ENCODE results near the gene KLHL6. TPM values are rescaled to one million over a fixed set of nuclear protein-coding genes. Genes with fewer than 3 reads are reported as not detected.

The KLHL6 gene
- total RNA-seq, 1 experiment from 2014 or later, result 0.03 TPM

DNA sequence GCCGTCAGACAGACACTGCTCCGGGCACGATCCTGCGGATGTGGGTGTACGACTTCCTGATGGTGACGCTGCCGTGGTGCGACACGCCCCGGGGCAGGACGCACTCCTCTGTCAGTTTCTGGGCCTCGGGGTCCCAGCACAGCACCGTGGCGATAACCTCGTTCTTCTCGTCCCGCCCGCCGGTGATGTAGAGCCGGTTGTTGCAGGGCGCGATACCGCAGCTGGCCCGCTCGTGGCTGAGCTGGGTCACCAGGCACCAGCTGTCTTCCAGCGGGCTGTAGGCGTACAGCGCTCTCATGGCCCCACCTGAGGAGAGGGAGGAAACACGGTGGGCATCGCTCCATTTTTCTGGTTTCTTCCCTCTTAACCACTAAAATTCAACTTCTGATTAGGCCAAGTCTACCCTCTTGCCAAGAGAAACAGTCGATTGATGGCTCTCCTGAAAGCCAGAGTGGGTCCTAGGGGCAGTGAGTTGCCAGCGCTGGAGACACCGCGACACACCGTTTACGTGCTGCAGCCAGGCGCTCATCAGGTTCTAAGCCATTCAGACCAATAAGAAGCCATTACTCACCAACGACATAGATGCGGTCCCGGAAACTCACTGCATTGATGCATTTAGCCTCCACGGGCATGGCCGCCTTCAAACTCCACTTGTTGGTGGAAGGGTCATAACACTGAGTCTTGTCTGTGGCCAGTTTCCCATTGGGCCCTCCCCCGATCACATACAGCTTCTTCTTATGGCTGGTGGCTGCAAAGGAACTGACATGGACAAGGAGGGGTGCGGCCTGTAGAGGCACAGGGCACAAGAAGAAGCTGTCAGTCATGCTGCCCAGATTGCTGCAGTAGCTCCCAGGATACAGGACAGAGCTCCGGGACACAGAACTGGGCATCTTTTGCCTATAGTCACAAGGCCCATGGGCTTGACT lies 63.3 kb downstream of the KLHL6 start:
- Histone ChIP-seq H3K36me3 (ENCODE audit: control insufficient read depth, insufficient read depth, low read length) (no peaks in the 10 kb centered on the region), H3K9me3 (ENCODE audit: control insufficient read depth, insufficient read depth, low read depth, low read length) (no peaks in the 10 kb centered on the region), H3K4me3 (ENCODE audit: low read depth in 2 of 2, low read length in 2 of 2) (no peak overlapping the region), H3K27me3 (ENCODE audit: control insufficient read depth, insufficient read depth, low read length) (peaks cover 3% of the 10 kb centered on the region; the same call in 1 of the 2 replicates), H3K27ac (ENCODE audit: low read length) (no peak overlapping the region), H3K4me1 (ENCODE audit: control insufficient read depth, insufficient read depth, low read length) (no peaks in the 10 kb centered on the region)
- DNase-seq (ENCODE audit: low read depth, low spot score) (no peak), ATAC-seq (0 out of 2 replicates have a peak, but pooled peaks have one; percentile 15)
- BruUV-seq (replicated peaks), result no TSS peak
- in situ Hi-C loops (cut with HindIII; ENCODE audit: low pct_unique_long_range_greater_than_20kb, low sequenced_read_pairs), result no loop called here
- ChIA-PET CTCF (no interaction called here), POLR2A (interaction anchor here (0.5 kb wide), 1 partner anchor 292 kb away, joined by 11 read pairs; no protein-coding TSS in a partner anchor)
- intact Hi-C loops (cut with micrococcal nuclease; ENCODE audit: unreplicated experiment), result no loop called here
- no peak for TF ChIP-seq SIN3A (IDR thresholded peaks at IDR 0.05; ENCODE audit: borderline replicate concordance, insufficient read depth, low read depth, low read length)
- TF ChIP-seq TCF7L2 (IDR thresholded peaks at IDR 0.05; ENCODE audit: low read depth, low read length), result no peak
- TF ChIP-seq, protein P1, sequence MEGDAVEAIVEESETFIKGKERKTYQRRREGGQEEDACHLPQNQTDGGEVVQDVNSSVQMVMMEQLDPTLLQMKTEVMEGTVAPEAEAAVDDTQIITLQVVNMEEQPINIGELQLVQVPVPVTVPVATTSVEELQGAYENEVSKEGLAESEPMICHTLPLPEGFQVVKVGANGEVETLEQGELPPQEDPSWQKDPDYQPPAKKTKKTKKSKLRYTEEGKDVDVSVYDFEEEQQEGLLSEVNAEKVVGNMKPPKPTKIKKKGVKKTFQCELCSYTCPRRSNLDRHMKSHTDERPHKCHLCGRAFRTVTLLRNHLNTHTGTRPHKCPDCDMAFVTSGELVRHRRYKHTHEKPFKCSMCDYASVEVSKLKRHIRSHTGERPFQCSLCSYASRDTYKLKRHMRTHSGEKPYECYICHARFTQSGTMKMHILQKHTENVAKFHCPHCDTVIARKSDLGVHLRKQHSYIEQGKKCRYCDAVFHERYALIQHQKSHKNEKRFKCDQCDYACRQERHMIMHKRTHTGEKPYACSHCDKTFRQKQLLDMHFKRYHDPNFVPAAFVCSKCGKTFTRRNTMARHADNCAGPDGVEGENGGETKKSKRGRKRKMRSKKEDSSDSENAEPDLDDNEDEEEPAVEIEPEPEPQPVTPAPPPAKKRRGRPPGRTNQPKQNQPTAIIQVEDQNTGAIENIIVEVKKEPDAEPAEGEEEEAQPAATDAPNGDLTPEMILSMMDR (IDR thresholded peaks at IDR 0.05), result no peak
- TF ChIP-seq, protein P2, sequence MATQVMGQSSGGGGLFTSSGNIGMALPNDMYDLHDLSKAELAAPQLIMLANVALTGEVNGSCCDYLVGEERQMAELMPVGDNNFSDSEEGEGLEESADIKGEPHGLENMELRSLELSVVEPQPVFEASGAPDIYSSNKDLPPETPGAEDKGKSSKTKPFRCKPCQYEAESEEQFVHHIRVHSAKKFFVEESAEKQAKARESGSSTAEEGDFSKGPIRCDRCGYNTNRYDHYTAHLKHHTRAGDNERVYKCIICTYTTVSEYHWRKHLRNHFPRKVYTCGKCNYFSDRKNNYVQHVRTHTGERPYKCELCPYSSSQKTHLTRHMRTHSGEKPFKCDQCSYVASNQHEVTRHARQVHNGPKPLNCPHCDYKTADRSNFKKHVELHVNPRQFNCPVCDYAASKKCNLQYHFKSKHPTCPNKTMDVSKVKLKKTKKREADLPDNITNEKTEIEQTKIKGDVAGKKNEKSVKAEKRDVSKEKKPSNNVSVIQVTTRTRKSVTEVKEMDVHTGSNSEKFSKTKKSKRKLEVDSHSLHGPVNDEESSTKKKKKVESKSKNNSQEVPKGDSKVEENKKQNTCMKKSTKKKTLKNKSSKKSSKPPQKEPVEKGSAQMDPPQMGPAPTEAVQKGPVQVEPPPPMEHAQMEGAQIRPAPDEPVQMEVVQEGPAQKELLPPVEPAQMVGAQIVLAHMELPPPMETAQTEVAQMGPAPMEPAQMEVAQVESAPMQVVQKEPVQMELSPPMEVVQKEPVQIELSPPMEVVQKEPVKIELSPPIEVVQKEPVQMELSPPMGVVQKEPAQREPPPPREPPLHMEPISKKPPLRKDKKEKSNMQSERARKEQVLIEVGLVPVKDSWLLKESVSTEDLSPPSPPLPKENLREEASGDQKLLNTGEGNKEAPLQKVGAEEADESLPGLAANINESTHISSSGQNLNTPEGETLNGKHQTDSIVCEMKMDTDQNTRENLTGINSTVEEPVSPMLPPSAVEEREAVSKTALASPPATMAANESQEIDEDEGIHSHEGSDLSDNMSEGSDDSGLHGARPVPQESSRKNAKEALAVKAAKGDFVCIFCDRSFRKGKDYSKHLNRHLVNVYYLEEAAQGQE (IDR thresholded peaks at IDR 0.05; ENCODE audit: insufficient read depth in 1 of 2, low read depth in 2 of 2, low read length in 1 of 2), result no peak
- no peak for TF ChIP-seq POLR2AphosphoS5 (IDR thresholded peaks at IDR 0.05; ENCODE audit: low read depth, low read length)

DNA sequence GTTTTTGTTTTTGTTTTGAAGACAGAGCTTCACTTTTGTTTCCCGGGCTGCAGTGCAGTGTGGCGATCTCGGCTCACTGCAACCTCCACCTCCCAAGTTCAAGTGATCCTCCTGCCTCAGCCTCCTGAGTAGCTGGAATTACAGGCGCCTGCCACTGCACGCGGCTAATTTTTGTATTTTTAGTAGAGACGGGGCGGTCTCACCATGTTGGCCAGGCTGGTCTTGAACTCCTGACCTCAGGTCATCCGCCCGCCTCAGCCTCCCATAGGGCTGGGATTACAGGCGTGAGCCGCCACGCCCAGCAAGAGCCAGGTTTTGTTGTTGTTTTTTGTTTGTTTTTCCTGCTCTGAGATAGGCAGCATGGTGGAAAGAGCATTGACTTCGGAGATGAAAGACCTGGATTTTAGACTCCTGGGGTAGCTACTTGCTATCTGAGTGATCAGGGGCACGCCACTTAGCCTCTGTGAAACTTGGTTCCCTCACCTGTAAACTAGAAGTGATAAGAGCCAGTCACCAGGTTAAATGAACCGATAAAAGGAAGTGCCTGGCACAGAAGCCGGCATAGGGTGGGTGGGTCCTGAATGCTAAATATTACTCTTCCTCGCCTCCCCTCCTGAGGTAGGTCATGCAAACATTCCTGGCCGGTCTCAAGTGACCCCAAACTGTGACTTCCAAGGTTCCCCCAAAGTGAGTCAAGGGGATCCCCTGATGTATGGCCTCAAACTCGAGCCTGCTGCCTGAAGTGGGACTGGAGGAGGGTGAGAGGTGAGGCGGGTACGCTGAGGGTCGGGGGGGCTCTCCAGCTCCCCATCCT lies 64.2 kb downstream of the KLHL6 start:
- Histone ChIP-seq H3K36me3 (ENCODE audit: control insufficient read depth, insufficient read depth, low read length) (no peaks in the 10 kb centered on the region), H3K9me3 (ENCODE audit: control insufficient read depth, insufficient read depth, low read depth, low read length) (no peaks in the 10 kb centered on the region), H3K27ac (ENCODE audit: low read length) (no peak overlapping the region), H3K4me3 (ENCODE audit: low read depth in 2 of 2, low read length in 2 of 2) (no peak overlapping the region), H3K27me3 (ENCODE audit: control insufficient read depth, insufficient read depth, low read length) (peaks cover 3% of the 10 kb centered on the region; the same call in 1 of the 2 replicates), H3K4me1 (ENCODE audit: control insufficient read depth, insufficient read depth, low read length) (no peaks in the 10 kb centered on the region)
- BruUV-seq (replicated peaks), result no TSS peak
- CTCF ChIA-PET, result interaction anchor here (0.7 kb wide), 1 partner anchor 609 kb away, joined by 3 read pairs; no protein-coding TSS in a partner anchor
- ATAC-seq, result no peak
- POLR2A ChIA-PET, result no interaction called here
- no peak for DNase-seq (ENCODE audit: low read depth, low spot score)
- in situ Hi-C loops (cut with HindIII; ENCODE audit: low pct_unique_long_range_greater_than_20kb, low sequenced_read_pairs), result no loop called here
- intact Hi-C loops (cut with micrococcal nuclease; ENCODE audit: unreplicated experiment), result no loop called here
- TF ChIP-seq, protein P1 (IDR thresholded peaks at IDR 0.05), result no peak
- TF ChIP-seq TCF7L2 (IDR thresholded peaks at IDR 0.05; ENCODE audit: low read depth, low read length) (no peak), POLR2AphosphoS5 (IDR thresholded peaks at IDR 0.05; ENCODE audit: low read depth, low read length) (no peak), SIN3A (IDR thresholded peaks at IDR 0.05; ENCODE audit: borderline replicate concordance, insufficient read depth, low read depth, low read length) (no peak)
- TF ChIP-seq, protein P2 (IDR thresholded peaks at IDR 0.05; ENCODE audit: insufficient read depth in 1 of 2, low read depth in 2 of 2, low read length in 1 of 2), result no peak
